HFFc6 (cell line): ENCODE measurements around the gene MRAS. TPM values are rescaled to one million over a fixed set of nuclear protein-coding genes. Genes with fewer than 3 reads are reported as not detected.

Experiments
- DNase-seq: peaks from one replicate; pipeline ENCODE4 v3.0.0-alpha.2; 2018
- H3K27ac Mint-ChIP-seq: 2 replicates; pipeline ENCODE4 v1.8.0; 2020; ENCODE audit warnings: mild to moderate bottlenecking, mixed read lengths
- H3K27me3 Mint-ChIP-seq: 2 replicates; pipeline ENCODE4 v1.8.0; 2021; ENCODE audit warnings: mild to moderate bottlenecking, moderate library complexity, mixed read lengths; ENCODE audit not compliant: insufficient read depth
- H3K36me3 Mint-ChIP-seq: 2 replicates; pipeline ENCODE4 v1.8.0; 2021; ENCODE audit warnings: low read depth, mixed read lengths
- H3K4me1 Mint-ChIP-seq: 2 replicates; pipeline ENCODE4 v1.8.0; 2020; ENCODE audit warnings: low read depth, mixed read lengths
- H3K4me3 Mint-ChIP-seq: 2 replicates; pipeline ENCODE4 v1.8.0; 2020; ENCODE audit warnings: mild to moderate bottlenecking, moderate library complexity, mixed read lengths
- H3K9me3 Mint-ChIP-seq: 2 replicates; pipeline ENCODE4 v1.8.0; 2020; ENCODE audit warnings: mild to moderate bottlenecking, mixed read lengths
- CTCF ChIP-seq: fragments of 200-600 bp; sonication (generic); IDR thresholded peaks from 2 replicates; pipeline ENCODE4 v1.5.0; 2021; ENCODE audit warnings: antibody characterized with exemption, mild to moderate bottlenecking
- total RNA-seq, 6 experiments: library from RNA; stranded (reverse); fragmentation: NEBNext Ultra II Directional; extraction: Animal tissue kit (Norgen Biotek cat#: 25700); gene quantifications; 2 replicates in 1 of 6; 3 replicates in 5 of 6; pipeline ENCODE4 v1.2.3, GENCODE V29; 2021

Gene MRAS
- total RNA-seq, 6 experiments from 2014 or later = 62.7 to 97.4 (median 76.1) TPM

DNA sequence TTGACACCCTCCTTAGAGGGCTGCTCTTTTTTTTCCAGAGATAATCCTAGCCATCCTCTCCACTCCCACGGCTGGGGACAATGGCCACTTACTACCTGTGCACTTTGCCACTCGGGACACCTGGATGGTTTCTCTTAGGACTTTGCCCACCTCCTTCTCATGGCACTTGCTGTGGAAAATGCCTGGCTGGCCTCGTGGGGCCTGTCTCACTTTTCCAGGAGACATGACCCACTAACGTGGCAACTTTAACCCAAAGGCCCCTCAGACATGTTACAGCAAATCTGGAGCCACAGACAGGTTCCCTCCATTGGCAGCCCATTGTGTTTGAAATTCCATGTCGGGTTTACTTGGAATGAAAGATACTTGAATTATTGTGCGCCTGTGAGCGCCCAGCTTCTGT, 56.6 kb downstream of the MRAS start:
- H3K4me1 Mint-ChIP-seq = peaks cover 15% of the 10 kb centered on the region
- no peak overlapping the region for H3K27ac Mint-ChIP-seq
- no peak for TF ChIP-seq CTCF
- no peak overlapping the region for H3K4me3 Mint-ChIP-seq
- no peaks in the 10 kb centered on the region for H3K9me3 Mint-ChIP-seq
- no peak for DNase-seq
- H3K36me3 Mint-ChIP-seq = peaks cover 17% of the 10 kb centered on the region; the same call in 1 of the 2 replicates
- H3K27me3 Mint-ChIP-seq = no peaks in the 10 kb centered on the region

GRCh38 chr3:138405486-138405885, 57.1 kb downstream of the MRAS start:
- Mint-ChIP-seq H3K36me3 (peaks cover 17% of the 10 kb centered on the region; the same call in 1 of the 2 replicates), H3K4me3 (no peak overlapping the region), H3K27me3 (no peaks in the 10 kb centered on the region), H3K27ac (no peak overlapping the region), H3K9me3 (no peaks in the 10 kb centered on the region), H3K4me1 (peaks cover 15% of the 10 kb centered on the region)
- no peak for DNase-seq
- TF ChIP-seq CTCF = no peak

GRCh38 chr3:138406606-138407005, 58.2 kb downstream of the MRAS start:
- Mint-ChIP-seq H3K36me3 (peaks cover 17% of the 10 kb centered on the region; the same call in 1 of the 2 replicates), H3K27me3 (no peaks in the 10 kb centered on the region), H3K27ac (no peak overlapping the region), H3K4me1 (peaks cover 15% of the 10 kb centered on the region), H3K9me3 (no peaks in the 10 kb centered on the region), H3K4me3 (no peak overlapping the region)
- TF ChIP-seq CTCF = no peak
- no peak for DNase-seq

- no peak for DNase-seq
- peaks cover 17% of the 10 kb centered on the region; the same call in 1 of the 2 replicates for H3K36me3 Mint-ChIP-seq
- H3K4me3 Mint-ChIP-seq = no peak overlapping the region
- H3K27me3 Mint-ChIP-seq = no peaks in the 10 kb centered on the region
- H3K27ac Mint-ChIP-seq = no peak overlapping the region
- no peak for TF ChIP-seq CTCF
- H3K4me1 Mint-ChIP-seq = peaks cover 16% of the 10 kb centered on the region
- no peaks in the 10 kb centered on the region for H3K9me3 Mint-ChIP-seq
These were observed 59.0 kb downstream of the MRAS start for GRCh38 chr3:138407236-138407907.

- no peak for TF ChIP-seq CTCF
- no peak overlapping the region for H3K27ac Mint-ChIP-seq
- DNase-seq = no peak
- no peaks in the 10 kb centered on the region for H3K27me3 Mint-ChIP-seq
- H3K9me3 Mint-ChIP-seq = no peaks in the 10 kb centered on the region
- peaks cover 27% of the 10 kb centered on the region for H3K4me1 Mint-ChIP-seq
- H3K4me3 Mint-ChIP-seq = no peak overlapping the region
- H3K36me3 Mint-ChIP-seq = peaks cover 16% of the 10 kb centered on the region; the same call in 1 of the 2 replicates
These were observed 60.6 kb downstream of the MRAS start for GRCh38 chr3:138408751-138409570.
